WTC11 (cell line): ENCODE data around the gene SLC46A2.

Experiments used
- TF ChIP-seq, protein P1 (sequence below): fragments of 200-600 bp; IDR thresholded peaks from 2 replicates; pipeline ENCODE4 v1.8.0; 2022; ENCODE audit warnings: antibody characterized with exemption
- TF ChIP-seq, protein P2 (sequence below): sonication (generic); formaldehyde crosslinking; IDR thresholded peaks from 2 replicates; pipeline ENCODE4 v1.8.1; 2023; ENCODE audit warnings: mild to moderate bottlenecking, missing genetic modification reagents, moderate library complexity

DNA sequence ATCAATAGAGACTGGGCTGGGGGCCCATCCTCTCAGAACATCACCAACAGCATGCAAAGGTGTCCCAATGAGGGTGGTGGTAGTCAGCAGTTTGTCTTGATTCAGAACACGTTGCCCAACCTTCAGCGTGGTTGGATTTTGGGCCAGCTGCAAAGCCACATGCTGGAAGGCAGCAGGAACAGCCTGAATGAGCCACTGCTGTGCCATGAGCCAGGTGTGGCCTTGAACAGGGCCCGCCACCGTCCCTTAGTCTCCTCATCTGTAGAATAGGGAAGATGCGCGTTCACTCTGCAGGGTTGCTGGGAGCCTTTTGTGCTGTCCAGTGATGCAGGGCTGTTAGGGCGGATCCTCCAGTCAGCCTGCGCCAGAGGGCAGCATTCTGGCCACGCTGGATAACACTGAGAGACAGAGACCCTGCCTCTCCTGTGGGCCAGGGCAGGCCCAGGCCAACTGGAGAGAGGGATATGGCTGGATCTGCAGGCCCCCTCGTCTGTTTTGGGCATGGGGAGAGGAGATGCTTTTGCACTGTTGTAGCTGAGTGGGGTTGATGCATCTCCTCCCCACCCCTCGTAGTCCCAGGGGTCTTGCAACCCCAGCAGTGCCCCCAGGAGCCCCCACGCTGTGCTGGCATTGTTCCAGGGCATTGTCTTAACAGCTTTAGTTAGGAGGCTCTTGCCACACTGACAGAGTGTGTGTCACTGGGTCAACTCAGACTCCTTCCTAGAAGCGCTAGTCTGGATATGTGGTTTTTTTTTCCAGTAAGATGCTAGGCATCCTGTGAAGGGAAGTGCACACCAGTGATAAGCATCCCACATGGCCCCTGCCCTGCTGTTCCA is 42.1 kb downstream of the SLC46A2 start:
- TF ChIP-seq, protein P1, sequence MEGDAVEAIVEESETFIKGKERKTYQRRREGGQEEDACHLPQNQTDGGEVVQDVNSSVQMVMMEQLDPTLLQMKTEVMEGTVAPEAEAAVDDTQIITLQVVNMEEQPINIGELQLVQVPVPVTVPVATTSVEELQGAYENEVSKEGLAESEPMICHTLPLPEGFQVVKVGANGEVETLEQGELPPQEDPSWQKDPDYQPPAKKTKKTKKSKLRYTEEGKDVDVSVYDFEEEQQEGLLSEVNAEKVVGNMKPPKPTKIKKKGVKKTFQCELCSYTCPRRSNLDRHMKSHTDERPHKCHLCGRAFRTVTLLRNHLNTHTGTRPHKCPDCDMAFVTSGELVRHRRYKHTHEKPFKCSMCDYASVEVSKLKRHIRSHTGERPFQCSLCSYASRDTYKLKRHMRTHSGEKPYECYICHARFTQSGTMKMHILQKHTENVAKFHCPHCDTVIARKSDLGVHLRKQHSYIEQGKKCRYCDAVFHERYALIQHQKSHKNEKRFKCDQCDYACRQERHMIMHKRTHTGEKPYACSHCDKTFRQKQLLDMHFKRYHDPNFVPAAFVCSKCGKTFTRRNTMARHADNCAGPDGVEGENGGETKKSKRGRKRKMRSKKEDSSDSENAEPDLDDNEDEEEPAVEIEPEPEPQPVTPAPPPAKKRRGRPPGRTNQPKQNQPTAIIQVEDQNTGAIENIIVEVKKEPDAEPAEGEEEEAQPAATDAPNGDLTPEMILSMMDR: no peak
- TF ChIP-seq, protein P2, sequence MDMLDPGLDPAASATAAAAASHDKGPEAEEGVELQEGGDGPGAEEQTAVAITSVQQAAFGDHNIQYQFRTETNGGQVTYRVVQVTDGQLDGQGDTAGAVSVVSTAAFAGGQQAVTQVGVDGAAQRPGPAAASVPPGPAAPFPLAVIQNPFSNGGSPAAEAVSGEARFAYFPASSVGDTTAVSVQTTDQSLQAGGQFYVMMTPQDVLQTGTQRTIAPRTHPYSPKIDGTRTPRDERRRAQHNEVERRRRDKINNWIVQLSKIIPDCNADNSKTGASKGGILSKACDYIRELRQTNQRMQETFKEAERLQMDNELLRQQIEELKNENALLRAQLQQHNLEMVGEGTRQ (CRISPR knock-in tag): no peak
